H1 (cell line): ENCODE data around the gene SPATA33. TPM values are rescaled to one million over a fixed set of nuclear protein-coding genes. Genes with fewer than 3 reads are reported as not detected.

ENCODE experiments used
- CTCF ChIA-PET: fragments of 300-600 bp; sonication (Branson Sonifier 250); formaldehyde crosslinking; loops from one replicate; lab custom pipeline; 2021; ENCODE audit not compliant: partially characterized antibody; lab: Charles Lee
- POLR2A ChIA-PET: fragments of 300-600 bp; sonication (Branson Sonifier 250); formaldehyde crosslinking; loops from one replicate; lab custom pipeline; 2021; ENCODE audit warnings: inconsistent platforms; ENCODE audit not compliant: partially characterized antibody; lab: Charles Lee
- DNase-seq, 2 experiments: peaks; one replicate each; pipeline versions ENCODE4 v3.0.0 to v3.0.0-alpha.2; 2010 to 2022; ENCODE audit warnings: low spot score in 2 of 2, low read depth in 1 of 2, mixed read lengths in 1 of 2
- FAIRE-seq: peaks from 2 replicates; lab custom pipeline; 2011; peaks lifted over from hg19 to GRCh38; lab: Jason Lieb, UNC
- H2AFZ ChIP-seq: 2 replicates; pipeline ENCODE4 v1.8.1; 2012; ENCODE audit warnings: low read length, inconsistent platforms
- H2AK5ac ChIP-seq: 2 replicates; pipeline ENCODE4 v1.6.1; 2013; ENCODE audit warnings: low read depth, low read length
- H2BK120ac ChIP-seq: replicated peaks from 2 replicates; pipeline ENCODE3; 2013; ENCODE audit warnings: low read depth, low read length, inconsistent platforms
- H2BK12ac ChIP-seq: 2 replicates; pipeline ENCODE4 v1.6.1; 2013; ENCODE audit warnings: low read depth, low read length
- H2BK15ac ChIP-seq: 2 replicates; pipeline ENCODE4 v1.6.1; 2013; ENCODE audit warnings: low read length
- H2BK20ac ChIP-seq: 2 replicates; pipeline ENCODE4 v1.6.1; 2013; ENCODE audit warnings: low read length
- H2BK5ac ChIP-seq: 2 replicates; pipeline ENCODE4 v1.6.1; 2013; ENCODE audit warnings: low read depth, low read length
- H3K14ac ChIP-seq: 2 replicates; pipeline ENCODE4 v1.6.1; 2013; ENCODE audit warnings: inconsistent platforms; ENCODE audit not compliant: insufficient read length
- H3K18ac ChIP-seq: 2 replicates; pipeline ENCODE4 v1.6.1; 2013; ENCODE audit warnings: low read length; ENCODE audit errors: extremely low read depth
- H3K23ac ChIP-seq: 2 replicates; pipeline ENCODE4 v1.6.1; 2013; ENCODE audit warnings: inconsistent platforms; ENCODE audit not compliant: insufficient read length
- H3K23me2 ChIP-seq: 2 replicates; pipeline ENCODE4 v1.6.1; 2013; ENCODE audit warnings: low read depth, low read length
- H3K27ac ChIP-seq: 2 replicates; pipeline ENCODE4 v1.6.1; 2011; ENCODE audit warnings: low read depth, low read length, inconsistent platforms
- H3K27me3 ChIP-seq, 4 experiments: replicated peaks in 1 of 4; 1 replicate in 1 of 4; 2 replicates in 3 of 4; pipeline versions ENCODE4 v1.6.1 to v1.8.1; 2011 to 2013; ENCODE audit warnings: low read length in 3 of 4, mild to moderate bottlenecking in 3 of 4, inconsistent platforms in 2 of 4, mixed read lengths in 2 of 4, moderate library complexity in 1 of 4; ENCODE audit not compliant: control insufficient read depth in 3 of 4, insufficient read depth in 3 of 4; ENCODE audit errors: extremely low read depth in 1 of 4
- H3K36me3 ChIP-seq, 4 experiments: 2 replicates each; pipeline versions ENCODE4 v1.6.1 to v1.8.1; 2011 to 2013; ENCODE audit warnings: mild to moderate bottlenecking in 4 of 4, low read length in 3 of 4, moderate library complexity in 2 of 4, control low read depth in 1 of 4, inconsistent platforms in 1 of 4; ENCODE audit not compliant: insufficient read depth in 4 of 4, control insufficient read depth in 2 of 4
- H3K4ac ChIP-seq: replicated peaks from 2 replicates; pipeline ENCODE3; 2013; ENCODE audit warnings: low read length, low read depth, mixed read lengths, inconsistent platforms; ENCODE audit not compliant: insufficient read length
- H3K4me1 ChIP-seq, 4 experiments: replicated peaks in 1 of 4; 1 replicate in 1 of 4; 2 replicates in 3 of 4; pipeline versions ENCODE4 v1.6.1 to v1.8.1; 2011 to 2013; ENCODE audit warnings: low read length in 3 of 4, inconsistent platforms in 2 of 4, mixed read lengths in 1 of 4; ENCODE audit not compliant: insufficient read depth in 4 of 4, control insufficient read depth in 3 of 4
- H3K4me2 ChIP-seq, 2 experiments: 2 replicates each; pipeline versions ENCODE4 v1.6.1 to v1.8.1; 2011 to 2013; ENCODE audit warnings: low read depth in 2 of 2, low read length in 2 of 2, control low read depth in 1 of 2, inconsistent platforms in 1 of 2, mild to moderate bottlenecking in 1 of 2; ENCODE audit not compliant: insufficient read depth in 1 of 2
- H3K4me3 ChIP-seq, 4 experiments: fragments of 200-600, 300-600 bp in 1 of 4; sonication (generic), shearing (Covaris generic), sonication (Bioruptor Twin) in 1 of 4; 2 replicates each; pipeline versions ENCODE4 v1.5.1 to v1.8.1; 2011 to 2016; ENCODE audit warnings: low read length in 4 of 4, low read depth in 3 of 4, control low read depth in 2 of 4, inconsistent platforms in 2 of 4, mild to moderate bottlenecking in 2 of 4, mixed read lengths in 1 of 4, moderate library complexity in 1 of 4; ENCODE audit not compliant: insufficient read depth in 2 of 4; ENCODE audit errors: extremely low read depth in 1 of 4
- H3K56ac ChIP-seq: replicated peaks from 2 replicates; pipeline ENCODE3; 2013; ENCODE audit warnings: low read depth, mild to moderate bottlenecking, mixed read lengths, low read length, inconsistent platforms; ENCODE audit not compliant: insufficient read length
- H3K79me1 ChIP-seq: 2 replicates; pipeline ENCODE4 v1.6.1; 2013; ENCODE audit warnings: low read depth, low read length, control low read depth
- H3K79me2 ChIP-seq, 2 experiments: 2 replicates each; pipeline versions ENCODE4 v1.6.1 to v1.8.1; 2012 to 2013; ENCODE audit warnings: low read length in 2 of 2, mild to moderate bottlenecking in 2 of 2, inconsistent platforms in 1 of 2; ENCODE audit not compliant: insufficient read depth in 2 of 2, control insufficient read depth in 1 of 2
- H3K9ac ChIP-seq, 4 experiments: replicated peaks in 1 of 4; 1 replicate in 1 of 4; 2 replicates in 3 of 4; pipeline versions ENCODE4 v1.6.1 to v1.8.1; 2011 to 2013; ENCODE audit warnings: low read depth in 3 of 4, low read length in 3 of 4, control low read depth in 2 of 4, mild to moderate bottlenecking in 2 of 4, moderate library complexity in 2 of 4, inconsistent platforms in 1 of 4; ENCODE audit errors: extremely low read depth in 1 of 4
- H3K9me3 ChIP-seq, 2 experiments: 2 replicates each; pipeline versions ENCODE4 v1.6.1 to v1.8.1; 2012 to 2013; ENCODE audit warnings: mild to moderate bottlenecking in 2 of 2, moderate library complexity in 2 of 2, control low read depth in 1 of 2, inconsistent platforms in 1 of 2, low read depth in 1 of 2, low read length in 1 of 2, mixed read lengths in 1 of 2; ENCODE audit not compliant: insufficient read depth in 2 of 2
- H4K20me1 ChIP-seq, 2 experiments: replicated peaks in 1 of 2; 2 replicates each; pipeline versions ENCODE3 to v1.8.1; 2011 to 2013; ENCODE audit warnings: inconsistent platforms in 2 of 2, low read length in 2 of 2, mild to moderate bottlenecking in 1 of 2; ENCODE audit not compliant: insufficient read depth in 2 of 2, control insufficient read depth in 1 of 2
- H4K5ac ChIP-seq: 2 replicates; pipeline ENCODE4 v1.6.1; 2013; ENCODE audit warnings: low read length, low read depth, mixed read lengths, inconsistent platforms; ENCODE audit not compliant: insufficient read length
- H4K8ac ChIP-seq: 2 replicates; pipeline ENCODE4 v1.8.0; 2013; ENCODE audit warnings: mild to moderate bottlenecking, moderate library complexity, low read length, inconsistent platforms; ENCODE audit not compliant: insufficient read depth; ENCODE audit errors: extremely low read depth
- H4K91ac ChIP-seq: replicated peaks from 2 replicates; pipeline ENCODE3; 2013; ENCODE audit warnings: low read length, mixed read lengths, inconsistent platforms; ENCODE audit not compliant: insufficient read length
- BCL11A ChIP-seq, 2 experiments: IDR thresholded peaks; one replicate each; pipeline ENCODE4 v1.6.1; 2011; ENCODE audit warnings: low read depth in 2 of 2, low read length in 2 of 2, mild to moderate bottlenecking in 2 of 2
- CBX5 ChIP-seq: fragments of 300-800, 300-1000 bp; sonication (generic); IDR thresholded peaks from 2 replicates; pipeline ENCODE4 v1.7.1; 2016; ENCODE audit warnings: antibody characterized with exemption, low read length, low read depth
- CHD1 ChIP-seq: IDR thresholded peaks from 2 replicates; pipeline ENCODE4 v1.6.1; 2012; ENCODE audit warnings: low read depth, low read length, improper control_type of control experiment
- EGR1 ChIP-seq: IDR thresholded peaks from 2 replicates; pipeline ENCODE4 v1.6.1; 2011; ENCODE audit warnings: low read depth, low read length, borderline replicate concordance
- KDM1A ChIP-seq: fragments of 200-600, 300-600 bp; sonication (generic); IDR thresholded peaks from 2 replicates; pipeline ENCODE4 v1.7.1; 2016; ENCODE audit warnings: mild to moderate bottlenecking, low read length, borderline replicate concordance
- SP4 ChIP-seq: IDR thresholded peaks from 2 replicates; pipeline ENCODE4 v1.6.1; 2012; ENCODE audit warnings: low read length, inconsistent platforms
- TAF1 ChIP-seq: IDR thresholded peaks from 2 replicates; pipeline ENCODE4 v1.6.1; 2011; ENCODE audit warnings: mild to moderate bottlenecking, low read depth, low read length
- TCF12 ChIP-seq: IDR thresholded peaks from 2 replicates; pipeline ENCODE4 v1.6.1; 2011; ENCODE audit warnings: low read depth, mild to moderate bottlenecking, low read length
- WGBS, 2 experiments: shearing (Covaris generic) in 1 of 2; methylation state at CpG; one replicate each; pipeline versions ENCODE4 v1.1.6 to v1.1.7; 2013 to 2015; ENCODE audit warnings: low lambda C conversion rate in 2 of 2, mixed read lengths in 2 of 2, inconsistent platforms in 1 of 2, low coverage in 1 of 2, missing lambda C conversion rate in 1 of 2; ENCODE audit not compliant: insufficient replicate concordance in 2 of 2, insufficient coverage in 1 of 2, insufficient read length in 1 of 2; ENCODE audit errors: extremely low coverage in 1 of 2, missing lambda C conversion rate in 1 of 2; 5-methylcytosine and 5-hydroxymethylcytosine counted together
- polyA plus RNA-seq, 7 experiments: library from polyadenylated mRNA; depleted of rRNA in 3 of 7; stranded (reverse) in 5 of 7; unstranded in 2 of 7; fragments of >200 nt in 5 of 7; fragments of 200-250 nt in 2 of 7; gene quantifications; 1 replicate in 5 of 7; 2 replicates in 1 of 7; 4 replicates in 1 of 7; pipeline versions ENCODE4 v1.2.1 to v1.2.3, GENCODE V29; 2011 to 2013; ENCODE audit warnings: missing spikeins in 2 of 7, mixed read lengths in 2 of 7
- total RNA-seq: library from RNA; stranded (reverse); fragmentation: NEBNext Ultra II Directional; extraction: Animal tissue kit (Norgen Biotek cat#: 25700); gene quantifications from 2 replicates; pipeline ENCODE4 v1.2.1, GENCODE V29; 2021

The SPATA33 gene
- total and polyA plus RNA-seq, 2 of the 8 experiments (the other 6 are each of a cell fraction or from before 2014, with no cell fraction given), result 5.4 to 16.9 TPM

DNA sequence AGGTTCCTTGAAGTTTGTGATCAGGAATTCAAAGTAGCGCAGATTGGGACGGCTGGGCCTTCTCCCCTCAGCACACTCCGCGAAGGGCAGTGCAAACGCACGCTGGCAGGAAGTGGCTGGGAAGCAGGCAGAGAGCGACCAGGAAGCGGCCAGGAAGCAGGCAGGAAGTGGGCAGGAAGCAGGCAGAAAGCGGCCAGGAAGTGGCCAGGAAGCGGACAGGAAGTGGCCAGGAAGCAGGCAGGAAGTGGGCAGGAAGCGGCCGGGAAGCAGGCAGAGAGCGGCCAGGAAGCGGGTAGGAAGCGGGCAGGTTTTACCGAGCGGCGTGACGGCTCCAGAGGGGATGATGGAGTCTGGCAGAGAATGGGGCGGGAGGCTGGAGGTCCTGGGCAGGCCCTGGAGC is 41.0 kb upstream of the SPATA33 start:
- Histone ChIP-seq H3K23ac (no peak overlapping the region), H3K18ac (no peak overlapping the region), H3K79me1 (no peaks in the 10 kb centered on the region; the same call in 1 of the 2 replicates), H3K79me2 (no peaks in the 10 kb centered on the region), H2BK12ac (0 out of 2 replicates have a peak overlapping the region, but pooled peaks have one; percentile 94), H4K91ac (no peak overlapping the region), H3K9me3 (no peaks in the 10 kb centered on the region), H3K27ac (no peak overlapping the region), H3K9ac (no peak overlapping the region), H2AFZ (no peak overlapping the region), H3K23me2 (no peaks in the 10 kb centered on the region), H3K27me3 (no peaks in the 10 kb centered on the region; a peak in 2 of 7 replicates), H4K5ac (no peak overlapping the region), H3K36me3 (no peaks in the 10 kb centered on the region), H2AK5ac (no peak overlapping the region), H4K20me1 (no peaks in the 10 kb centered on the region), H3K4me1 (peaks cover 0 to 19% (median 5%) of the 10 kb centered on the region in 4 experiments; a peak in 5 of 7 replicates), H3K4me3 (no peak overlapping the region), H2BK120ac (no peak overlapping the region), H4K8ac (no peak overlapping the region), H2BK20ac (0 out of 2 replicates have a peak overlapping the region, but pooled peaks have one; percentile 61), H3K4me2 (no peak overlapping the region), H2BK15ac (no peak overlapping the region), H3K4ac (no peak overlapping the region), H3K56ac (no peak overlapping the region), H2BK5ac (no peak overlapping the region), H3K14ac (no peak overlapping the region)
- FAIRE-seq (no peak), DNase-seq (no peak)
- POLR2A ChIA-PET, result interaction anchor here (3.5 kb wide), 1 partner anchor 52 kb away, joined by 21 read pairs; no protein-coding TSS in a partner anchor
- CTCF ChIA-PET, result interaction anchor here (0.9 to 5.1 kb wide), 8 partner anchors 9 to 54 kb away, joined by 3 to 46 read pairs (median 6); no protein-coding TSS in a partner anchor
- 92% methylated on average over 20 of the region's 20 CpGs; no CpG with 5 or more reads in 1 of the 2 experiments for WGBS, 2 experiments
- TF ChIP-seq KDM1A, result no peak
- no peak for TF ChIP-seq CHD1
- no peak for TF ChIP-seq BCL11A (IDR thresholded peaks at IDR 0.05; ENCODE audit: low read depth in 2 of 2, low read length in 2 of 2)
- no peak for TF ChIP-seq TAF1
- TF ChIP-seq EGR1, result peak; percentile 72
- TF ChIP-seq TCF12, result no peak
- no peak for TF ChIP-seq SP4
- no peak for TF ChIP-seq CBX5
